GM23338 (cell line): Measurements from ENCODE around the gene ATXN1L. TPM values are rescaled to one million over a fixed set of nuclear protein-coding genes. Genes with fewer than 3 reads are reported as not detected.
A peak's percentile ranks its signal among the peaks of the same experiment; 100 is the strongest.
"Not testable (repeated sequence)": the region's sequence is repeated elsewhere in the genome, so short reads cannot be mapped to it uniquely, and the experiment has no call there.

Experiments
- ATAC-seq: fragments of 200-7000 bp; cut with Tn5 transposase; 3 replicates; pipeline ENCODE4 v1.9.1; 2020
- DNase-seq: peaks from one replicate; pipeline ENCODE4 v3.0.0-alpha.2; 2015; ENCODE audit warnings: low spot score
- H2AFZ ChIP-seq: fragments of 200-600 bp; sonication (generic); 2 replicates; pipeline ENCODE4 v1.8.0; 2016; ENCODE audit warnings: antibody characterized with exemption, mild to moderate bottlenecking, moderate library complexity
- H3F3A ChIP-seq: fragments of 200-600 bp; sonication (generic); replicated peaks from 2 replicates; pipeline ENCODE4 v1.8.0; 2017; ENCODE audit warnings: antibody characterized with exemption, mixed run types, low read depth
- H3K27ac ChIP-seq: fragments of 200-600 bp; sonication (generic); 2 replicates; pipeline ENCODE4 v1.6.1; 2016; ENCODE audit warnings: low read depth
- H3K27me3 ChIP-seq: fragments of 200-600 bp; sonication (generic); 2 replicates; pipeline ENCODE4 v1.8.0; 2016; ENCODE audit warnings: mild to moderate bottlenecking, mixed run types, moderate library complexity; ENCODE audit not compliant: insufficient read depth
- H3K36me3 ChIP-seq: fragments of 200-600 bp; sonication (generic); 2 replicates; pipeline ENCODE4 v1.8.0; 2016; ENCODE audit warnings: mild to moderate bottlenecking; ENCODE audit not compliant: insufficient read depth
- H3K4me1 ChIP-seq: fragments of 200-600 bp; sonication (generic); 2 replicates; pipeline ENCODE4 v1.8.0; 2016; ENCODE audit warnings: mild to moderate bottlenecking, moderate library complexity; ENCODE audit not compliant: insufficient read depth
- H3K4me2 ChIP-seq: fragments of 200-600 bp; sonication (generic); 2 replicates; pipeline ENCODE4 v1.7.1; 2017; ENCODE audit warnings: mixed run types
- H3K4me3 ChIP-seq: fragments of 200-600 bp; sonication (generic); 2 replicates; pipeline ENCODE4 v1.6.1; 2016; ENCODE audit warnings: mixed run types
- H3K79me2 ChIP-seq: fragments of 200-600 bp; sonication (generic); replicated peaks from 2 replicates; pipeline ENCODE4 v1.8.0; 2017; ENCODE audit warnings: mild to moderate bottlenecking; ENCODE audit not compliant: insufficient read depth
- H3K9me2 ChIP-seq: fragments of 200-600 bp; sonication (generic); 2 replicates; pipeline ENCODE4 v1.8.0; 2017; ENCODE audit not compliant: insufficient read depth
- H4K20me1 ChIP-seq: fragments of 200-600 bp; sonication (generic); replicated peaks from 2 replicates; pipeline ENCODE4 v1.8.0; 2017; ENCODE audit warnings: mild to moderate bottlenecking; ENCODE audit not compliant: insufficient read depth
- H3K27ac Mint-ChIP-seq: 2 replicates; pipeline ENCODE4 v1.8.0; 2020; ENCODE audit warnings: inconsistent platforms, mild to moderate bottlenecking, moderate library complexity, mixed read lengths
- H3K27me3 Mint-ChIP-seq: 3 replicates; pipeline ENCODE4 v1.8.0; 2022; ENCODE audit warnings: low read depth, mild to moderate bottlenecking, moderate library complexity, mixed read lengths, inconsistent platforms; ENCODE audit not compliant: insufficient read depth, poor library complexity
- H3K36me3 Mint-ChIP-seq: 3 replicates; pipeline ENCODE4 v1.8.0; 2021; ENCODE audit warnings: low read depth, mild to moderate bottlenecking, inconsistent platforms, moderate library complexity, mixed read lengths
- H3K4me1 Mint-ChIP-seq: 3 replicates; pipeline ENCODE4 v1.8.0; 2020; ENCODE audit warnings: mild to moderate bottlenecking, inconsistent platforms, mixed read lengths
- H3K4me3 Mint-ChIP-seq: 3 replicates; pipeline ENCODE4 v1.8.0; 2021; ENCODE audit warnings: moderate library complexity, mild to moderate bottlenecking, inconsistent platforms, mixed read lengths
- H3K9me3 Mint-ChIP-seq: 3 replicates; pipeline ENCODE4 v1.8.0; 2020; ENCODE audit warnings: moderate library complexity, mild to moderate bottlenecking, inconsistent platforms, mixed read lengths
- CREB1 ChIP-seq: fragments of 250-450 bp; sonication (Bioruptor Pico); IDR thresholded peaks from 2 replicates; pipeline ENCODE4 v1.5.0; 2020; ENCODE audit warnings: low read depth, mild to moderate bottlenecking, moderate library complexity
- EZH2 ChIP-seq: fragments of 200-600 bp; sonication (generic); IDR thresholded peaks from one replicate; pipeline ENCODE4 v1.8.0; 2017; ENCODE audit warnings: antibody characterized with exemption, mild to moderate bottlenecking, low read depth; ENCODE audit not compliant: unreplicated experiment
- EZH2phosphoT487 ChIP-seq: fragments of 200-600 bp; sonication (generic); IDR thresholded peaks from one replicate; pipeline ENCODE4 v1.8.1; 2018; ENCODE audit warnings: antibody characterized with exemption; ENCODE audit not compliant: unreplicated experiment
- JUNB ChIP-seq: IDR thresholded peaks from one replicate; pipeline ENCODE4 v1.6.1; 2016; ENCODE audit warnings: antibody characterized with exemption; ENCODE audit not compliant: unreplicated experiment
- NANOG ChIP-seq: IDR thresholded peaks from 2 replicates; pipeline ENCODE4 v1.6.1; 2016; ENCODE audit warnings: antibody characterized with exemption, borderline replicate concordance
- ZNF114 ChIP-seq: fragments of 250-450 bp; sonication (Bioruptor Pico); IDR thresholded peaks from 2 replicates; pipeline ENCODE4 v1.5.0; 2020; ENCODE audit warnings: mild to moderate bottlenecking, moderate library complexity
- ZNF331 ChIP-seq: fragments of 250-450 bp; sonication (Bioruptor Pico); IDR thresholded peaks from 2 replicates; pipeline ENCODE4 v1.5.0; 2020; ENCODE audit warnings: low read depth, mild to moderate bottlenecking, moderate library complexity
- polyA plus RNA-seq: library from polyadenylated mRNA; unstranded; fragments of >200 nt; fragmentation: Nextera tagmentation; extraction: Ambion mirVana; gene quantifications from 2 replicates; pipeline ENCODE4 v1.2.1, GENCODE V29; 2016
- total RNA-seq: library from RNA; depleted of rRNA; stranded (reverse); fragments of >200 nt; shearing (Covaris generic); gene quantifications from 2 replicates; pipeline ENCODE4 v1.2.3, GENCODE V29; 2014
- TF ChIP-seq, protein P1 (sequence below): IDR thresholded peaks from one replicate; pipeline ENCODE4 v1.6.1; 2018; ENCODE audit warnings: antibody characterized with exemption; ENCODE audit not compliant: unreplicated experiment
- TF ChIP-seq, protein P2 (sequence below), 2 experiments: fragments of 200-600 bp in 1 of 2; sonication (generic) in 1 of 2; conservative IDR thresholded peaks; 2 replicates each; pipeline versions ENCODE4 v1.5.1 to v1.6.1; 2016 to 2017; ENCODE audit warnings: antibody characterized with exemption in 2 of 2, low read depth in 2 of 2, mild to moderate bottlenecking in 2 of 2, moderate library complexity in 1 of 2

ATXN1L gene
- total and polyA plus RNA-seq, 2 experiments from 2014 or later, result 8.5 to 22.1 TPM

DNA sequence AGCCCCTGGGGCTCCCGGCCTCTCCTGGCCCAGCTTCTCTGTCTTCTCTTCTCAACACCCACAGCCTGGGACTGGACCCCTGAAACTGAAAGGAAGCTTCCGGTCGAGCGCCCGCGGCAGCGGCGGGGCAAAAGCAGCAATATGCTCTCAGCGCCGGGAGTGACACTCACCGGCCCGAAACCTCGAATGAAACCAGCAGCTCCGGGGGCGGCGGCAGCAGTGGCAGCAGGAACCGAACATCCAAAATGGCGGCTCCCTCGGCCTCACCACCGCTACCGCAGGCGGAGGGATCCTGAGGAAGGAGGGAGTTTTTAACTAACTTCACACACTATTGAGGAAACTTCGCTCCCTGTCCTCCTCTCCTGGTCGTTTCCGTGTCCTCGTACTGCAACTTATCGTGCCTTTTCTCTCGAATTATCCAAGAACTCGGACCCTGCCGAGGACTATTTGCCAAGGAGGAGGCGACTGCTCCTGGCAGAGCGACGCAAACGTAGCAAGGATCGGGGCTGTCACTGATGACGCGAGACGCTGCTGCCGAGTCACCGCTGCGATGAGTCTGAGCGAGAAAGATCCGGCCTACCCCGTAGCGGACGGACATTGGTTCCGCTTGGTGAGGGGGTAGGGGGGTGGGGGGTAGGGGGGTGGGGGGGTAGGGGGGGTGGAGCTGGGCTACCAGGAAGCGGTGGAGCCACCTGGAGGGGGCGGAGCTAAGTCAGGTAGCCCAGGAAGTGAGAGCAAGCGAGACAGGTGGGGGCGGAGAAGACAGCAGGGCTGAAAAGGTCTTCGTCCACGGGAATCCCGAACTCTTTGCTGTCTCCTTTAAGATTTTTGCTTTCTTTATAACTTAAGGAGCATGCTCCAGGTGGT is 37.0 kb upstream of the ATXN1L start, which contains the start of gene AP1G1 (continued):
- TF ChIP-seq, protein P1, sequence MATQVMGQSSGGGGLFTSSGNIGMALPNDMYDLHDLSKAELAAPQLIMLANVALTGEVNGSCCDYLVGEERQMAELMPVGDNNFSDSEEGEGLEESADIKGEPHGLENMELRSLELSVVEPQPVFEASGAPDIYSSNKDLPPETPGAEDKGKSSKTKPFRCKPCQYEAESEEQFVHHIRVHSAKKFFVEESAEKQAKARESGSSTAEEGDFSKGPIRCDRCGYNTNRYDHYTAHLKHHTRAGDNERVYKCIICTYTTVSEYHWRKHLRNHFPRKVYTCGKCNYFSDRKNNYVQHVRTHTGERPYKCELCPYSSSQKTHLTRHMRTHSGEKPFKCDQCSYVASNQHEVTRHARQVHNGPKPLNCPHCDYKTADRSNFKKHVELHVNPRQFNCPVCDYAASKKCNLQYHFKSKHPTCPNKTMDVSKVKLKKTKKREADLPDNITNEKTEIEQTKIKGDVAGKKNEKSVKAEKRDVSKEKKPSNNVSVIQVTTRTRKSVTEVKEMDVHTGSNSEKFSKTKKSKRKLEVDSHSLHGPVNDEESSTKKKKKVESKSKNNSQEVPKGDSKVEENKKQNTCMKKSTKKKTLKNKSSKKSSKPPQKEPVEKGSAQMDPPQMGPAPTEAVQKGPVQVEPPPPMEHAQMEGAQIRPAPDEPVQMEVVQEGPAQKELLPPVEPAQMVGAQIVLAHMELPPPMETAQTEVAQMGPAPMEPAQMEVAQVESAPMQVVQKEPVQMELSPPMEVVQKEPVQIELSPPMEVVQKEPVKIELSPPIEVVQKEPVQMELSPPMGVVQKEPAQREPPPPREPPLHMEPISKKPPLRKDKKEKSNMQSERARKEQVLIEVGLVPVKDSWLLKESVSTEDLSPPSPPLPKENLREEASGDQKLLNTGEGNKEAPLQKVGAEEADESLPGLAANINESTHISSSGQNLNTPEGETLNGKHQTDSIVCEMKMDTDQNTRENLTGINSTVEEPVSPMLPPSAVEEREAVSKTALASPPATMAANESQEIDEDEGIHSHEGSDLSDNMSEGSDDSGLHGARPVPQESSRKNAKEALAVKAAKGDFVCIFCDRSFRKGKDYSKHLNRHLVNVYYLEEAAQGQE, result no peak
- TF ChIP-seq JUNB (no peak), EZH2phosphoT487 (no peak), NANOG (no peak), ZNF331 (CRISPR knock-in tag) (no peak), CREB1 (peak; percentile 98), EZH2 (no peak), ZNF114 (no peak)
- TF ChIP-seq, protein P2, sequence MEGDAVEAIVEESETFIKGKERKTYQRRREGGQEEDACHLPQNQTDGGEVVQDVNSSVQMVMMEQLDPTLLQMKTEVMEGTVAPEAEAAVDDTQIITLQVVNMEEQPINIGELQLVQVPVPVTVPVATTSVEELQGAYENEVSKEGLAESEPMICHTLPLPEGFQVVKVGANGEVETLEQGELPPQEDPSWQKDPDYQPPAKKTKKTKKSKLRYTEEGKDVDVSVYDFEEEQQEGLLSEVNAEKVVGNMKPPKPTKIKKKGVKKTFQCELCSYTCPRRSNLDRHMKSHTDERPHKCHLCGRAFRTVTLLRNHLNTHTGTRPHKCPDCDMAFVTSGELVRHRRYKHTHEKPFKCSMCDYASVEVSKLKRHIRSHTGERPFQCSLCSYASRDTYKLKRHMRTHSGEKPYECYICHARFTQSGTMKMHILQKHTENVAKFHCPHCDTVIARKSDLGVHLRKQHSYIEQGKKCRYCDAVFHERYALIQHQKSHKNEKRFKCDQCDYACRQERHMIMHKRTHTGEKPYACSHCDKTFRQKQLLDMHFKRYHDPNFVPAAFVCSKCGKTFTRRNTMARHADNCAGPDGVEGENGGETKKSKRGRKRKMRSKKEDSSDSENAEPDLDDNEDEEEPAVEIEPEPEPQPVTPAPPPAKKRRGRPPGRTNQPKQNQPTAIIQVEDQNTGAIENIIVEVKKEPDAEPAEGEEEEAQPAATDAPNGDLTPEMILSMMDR (conservative IDR thresholded peaks at IDR 0.05; ENCODE audit: low read depth in 2 of 2), result no peak

DNA sequence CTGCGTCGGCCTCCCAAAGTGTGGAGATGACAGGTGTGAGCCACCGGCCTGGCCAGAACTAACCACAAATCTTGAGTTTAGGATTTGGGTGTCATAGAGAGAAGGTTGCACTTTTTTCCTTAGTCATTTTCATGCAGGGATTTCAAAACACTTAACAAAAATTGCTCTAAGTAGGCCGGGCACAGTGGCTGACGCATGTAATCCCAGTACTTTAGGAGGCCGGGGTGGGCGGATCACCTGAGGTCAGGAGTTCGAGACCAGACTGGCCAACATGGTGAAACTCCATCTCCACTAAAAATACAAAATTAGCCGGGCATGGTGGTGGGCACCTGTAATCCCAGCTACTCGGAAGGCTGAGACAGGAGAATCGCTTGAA is 35.6 kb upstream of the ATXN1L start:
- H3K4me1 Mint-ChIP-seq, H3F3A ChIP-seq, H3K9me3 Mint-ChIP-seq, H3K9me2 ChIP-seq, H3K36me3 Mint-ChIP-seq, H3K27me3 Mint-ChIP-seq, H3K4me3 ChIP-seq, H3K27me3 ChIP-seq, H3K4me2 ChIP-seq, ATAC-seq, H2AFZ ChIP-seq, DNase-seq: not testable (repeated sequence)
- Histone ChIP-seq H4K20me1 (peaks cover 14% of the 10 kb centered on the region), H3K36me3 (peaks cover 11% of the 10 kb centered on the region), H3K27ac (peak overlapping the region; percentile 98), H3K4me1 (peaks cover 17% of the 10 kb centered on the region), H3K79me2 (peaks cover 34% of the 10 kb centered on the region)
- Mint-ChIP-seq H3K4me3 (peak overlapping the region; percentile 98), H3K27ac (peak overlapping the region; percentile 44; the same call in 1 of the 2 replicates)
